GM15510 (cell line): ENCODE results near the gene HCN1.

Experiments used
- POLR2A ChIP-seq: IDR thresholded peaks from 3 replicates; pipeline ENCODE4 v1.6.1; 2011; ENCODE audit warnings: borderline replicate concordance; ENCODE audit not compliant: insufficient read length; ENCODE audit errors: extremely low read depth

The HCN1 gene

GRCh38 chr5:45410304-45410995 lies 285.7 kb downstream of the HCN1 start:
- TF ChIP-seq POLR2A, result no peak

GRCh38 chr5:45408067-45408466 lies 288.1 kb downstream of the HCN1 start:
- no peak for TF ChIP-seq POLR2A

- TF ChIP-seq POLR2A, result no peak
Observed at GRCh38 chr5:45402804-45403455, 293.2 kb downstream of the HCN1 start.

- TF ChIP-seq POLR2A, result no peak
Observed at GRCh38 chr5:45399041-45399440, 297.1 kb downstream of the HCN1 start.

- TF ChIP-seq POLR2A, result no peak
Observed at GRCh38 chr5:45385321-45386058, 310.7 kb downstream of the HCN1 start.

- TF ChIP-seq POLR2A, result no peak
Observed at GRCh38 chr5:45383985-45384384, 312.2 kb downstream of the HCN1 start.

GRCh38 chr5:45382583-45382982 lies 313.6 kb downstream of the HCN1 start:
- TF ChIP-seq POLR2A, result no peak

- no peak for TF ChIP-seq POLR2A
Observed at GRCh38 chr5:45376417-45376816, 319.8 kb downstream of the HCN1 start.

GRCh38 chr5:45372629-45373028 lies 323.6 kb downstream of the HCN1 start:
- TF ChIP-seq POLR2A, result no peak

GRCh38 chr5:45355189-45355992 lies 340.8 kb downstream of the HCN1 start:
- no peak for TF ChIP-seq POLR2A

- TF ChIP-seq POLR2A, result no peak
Observed at GRCh38 chr5:45336464-45336863, 359.7 kb downstream of the HCN1 start.

GRCh38 chr5:45335978-45336377 lies 360.2 kb downstream of the HCN1 start:
- TF ChIP-seq POLR2A, result no peak

GRCh38 chr5:45335346-45335745 lies 360.8 kb downstream of the HCN1 start:
- no peak for TF ChIP-seq POLR2A

- TF ChIP-seq POLR2A, result no peak
Observed at GRCh38 chr5:45334939-45335338, 361.2 kb downstream of the HCN1 start.

- no peak for TF ChIP-seq POLR2A
Observed at GRCh38 chr5:45295231-45295630, 400.9 kb downstream of the HCN1 start.

- no peak for TF ChIP-seq POLR2A
Observed at GRCh38 chr5:45288746-45289145, 407.4 kb downstream of the HCN1 start.

- TF ChIP-seq POLR2A, result no peak
Observed at GRCh38 chr5:45284436-45284835, 411.7 kb downstream of the HCN1 start.
